Measurements from ENCODE around the gene MAD1L1. TPM values are rescaled to one million over a fixed set of nuclear protein-coding genes. Genes with fewer than 3 reads are reported as not detected.

MAD1L1 gene
- total and polyA plus RNA-seq, 2 donors (not counting 3 experiments of a cell fraction or from before 2014, with no cell fraction given): 34.1 to 42.3 TPM

DNA sequence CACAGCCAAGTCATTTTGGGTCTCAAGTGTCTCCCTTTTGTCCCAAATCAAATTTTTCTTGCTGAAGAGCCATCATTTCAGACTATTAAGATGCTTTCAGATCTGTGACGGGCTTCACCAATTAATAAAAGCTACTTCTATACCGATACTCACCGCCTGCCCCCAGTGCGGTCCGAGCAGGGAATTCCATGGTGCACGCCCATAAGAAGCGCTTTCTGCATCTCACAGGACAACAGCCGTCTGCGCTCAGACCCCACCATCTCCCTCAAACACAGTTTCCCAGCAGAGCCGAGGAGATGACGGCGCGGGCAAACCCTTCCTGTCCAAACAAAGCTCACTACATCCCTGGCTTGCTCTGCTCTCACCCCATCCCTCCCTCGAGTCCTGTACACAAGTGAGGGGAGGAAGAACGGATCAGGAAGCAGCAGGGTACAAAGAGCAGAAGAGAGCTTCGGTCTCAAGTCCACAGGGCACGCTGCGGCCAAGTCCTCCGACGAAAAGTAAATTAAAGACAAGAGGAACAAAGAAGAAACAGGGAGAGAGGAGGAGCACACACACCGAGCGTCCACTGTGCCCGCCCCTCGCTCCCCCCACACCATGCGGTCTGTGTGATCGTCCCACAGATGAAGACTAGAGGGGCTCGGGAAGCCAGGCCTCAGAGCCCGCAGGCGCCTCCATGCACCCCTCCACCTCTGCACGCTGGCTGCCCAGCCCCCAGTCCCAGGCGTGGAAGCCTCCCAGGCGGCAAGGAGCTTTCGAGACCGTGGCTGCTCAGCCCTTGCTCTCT lies 121.9 kb downstream of the MAD1L1 start:
- Histone ChIP-seq H3K4me3 (replicated peaks in 1 of 3; ENCODE audit: insufficient read depth in 1 of 3, low read depth in 1 of 3, low read length in 3 of 3) (no peak overlapping the region), H4K20me1 (replicated peaks; ENCODE audit: control insufficient read depth, extremely low read depth, insufficient read depth, low read length) (no peaks in the 10 kb centered on the region), H3K27me3 (ENCODE audit: control insufficient read depth in 2 of 2, insufficient read depth in 2 of 2, low read length in 2 of 2) (no peaks in the 10 kb centered on the region), H3K4me1 (ENCODE audit: control insufficient read depth, extremely low read depth, insufficient read depth, low read length) (peaks cover 44% of the 10 kb centered on the region), H3K36me3 (ENCODE audit: control insufficient read depth in 2 of 2, extremely low read depth in 1 of 2, insufficient read depth in 2 of 2, low read length in 2 of 2) (no peaks in the 10 kb centered on the region), H3K9me3 (replicated peaks; ENCODE audit: control insufficient read depth, insufficient read depth, low read length) (no peaks in the 10 kb centered on the region), H3K27ac (ENCODE audit: insufficient read depth, low read depth, low read length) (peak overlapping the region; percentile 72), H3K9me1 (replicated peaks; ENCODE audit: control insufficient read depth, extremely low read depth, insufficient read depth, low read length) (no peaks in the 10 kb centered on the region), H2AFZ (ENCODE audit: low read depth, low read length) (peak overlapping the region; percentile 78), H3K9ac (replicated peaks; ENCODE audit: extremely low read depth, insufficient read depth, low read length) (peak overlapping the region; percentile 53), H3K4me2 (ENCODE audit: insufficient read depth, low read length) (peak overlapping the region; percentile 36), H3K79me2 (ENCODE audit: control insufficient read depth, insufficient read depth, low read length) (peaks cover 2% of the 10 kb centered on the region)
- FAIRE-seq (no peak), DNase-seq (ENCODE audit: low read depth, low spot score) (peak; percentile 71)
- TSS peak; percentile 89 for BruUV-seq (replicated peaks)
- CTCF ChIA-PET: interaction anchor here (1.0 to 1.1 kb wide), 2 partner anchors 36 to 237 kb away, joined by 3 read pairs; no protein-coding TSS in a partner anchor
- POLR2A ChIA-PET: no interaction called here
- dilution Hi-C loops (cut with MboI; ENCODE audit: extremely low pct_ligation_motif_present, low sequenced_read_pairs) (no loop called here), intact Hi-C loops (cut with micrococcal nuclease) (loop anchor here (5.0 kb wide), 2 partner anchors 46 to 241 kb away; partner anchors contain the start of gene EIF3B)
- TF ChIP-seq MAX (IDR thresholded peaks at IDR 0.05; ENCODE audit: insufficient read depth, insufficient read length) (no peak), POLR2A (IDR thresholded peaks at IDR 0.05; ENCODE audit: low read depth, low read length) (no peak), MYC (IDR thresholded peaks at IDR 0.05; ENCODE audit: low read depth, low read length) (no peak), EZH2 (IDR thresholded peaks at IDR 0.05; ENCODE audit: borderline replicate concordance, low read depth, low read length, severe bottlenecking) (no peak), FOS (IDR thresholded peaks at IDR 0.05; ENCODE audit: borderline replicate concordance, insufficient read depth, low read length) (no peak), JUN (IDR thresholded peaks at IDR 0.05; ENCODE audit: borderline replicate concordance, insufficient read depth, insufficient read length, low read depth) (no peak), POLR2AphosphoS5 (IDR thresholded peaks at IDR 0.05; ENCODE audit: insufficient read depth, low read depth, low read length) (no peak), GATA2 (IDR thresholded peaks at IDR 0.05; ENCODE audit: insufficient read depth, insufficient read length, low read depth, low read length) (no peak)
- TF ChIP-seq, protein P1, sequence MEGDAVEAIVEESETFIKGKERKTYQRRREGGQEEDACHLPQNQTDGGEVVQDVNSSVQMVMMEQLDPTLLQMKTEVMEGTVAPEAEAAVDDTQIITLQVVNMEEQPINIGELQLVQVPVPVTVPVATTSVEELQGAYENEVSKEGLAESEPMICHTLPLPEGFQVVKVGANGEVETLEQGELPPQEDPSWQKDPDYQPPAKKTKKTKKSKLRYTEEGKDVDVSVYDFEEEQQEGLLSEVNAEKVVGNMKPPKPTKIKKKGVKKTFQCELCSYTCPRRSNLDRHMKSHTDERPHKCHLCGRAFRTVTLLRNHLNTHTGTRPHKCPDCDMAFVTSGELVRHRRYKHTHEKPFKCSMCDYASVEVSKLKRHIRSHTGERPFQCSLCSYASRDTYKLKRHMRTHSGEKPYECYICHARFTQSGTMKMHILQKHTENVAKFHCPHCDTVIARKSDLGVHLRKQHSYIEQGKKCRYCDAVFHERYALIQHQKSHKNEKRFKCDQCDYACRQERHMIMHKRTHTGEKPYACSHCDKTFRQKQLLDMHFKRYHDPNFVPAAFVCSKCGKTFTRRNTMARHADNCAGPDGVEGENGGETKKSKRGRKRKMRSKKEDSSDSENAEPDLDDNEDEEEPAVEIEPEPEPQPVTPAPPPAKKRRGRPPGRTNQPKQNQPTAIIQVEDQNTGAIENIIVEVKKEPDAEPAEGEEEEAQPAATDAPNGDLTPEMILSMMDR (IDR thresholded peaks at IDR 0.05; ENCODE audit: extremely low read depth in 1 of 2, insufficient read depth in 1 of 2, low read depth in 1 of 2, low read length in 2 of 2): no peak
